ENCODE results near the gene PARP1.

GRCh38 chr1:226408285-226409184 lies 642 bp upstream of the PARP1 start:
- TF ChIP-seq CTCF (IDR thresholded peaks at IDR 0.05; ENCODE audit: low read depth, low read length, missing input control) (no peak), RAD21 (IDR thresholded peaks at IDR 0.05) (no peak), GABPA (IDR thresholded peaks at IDR 0.05 in 1 of 2, conservative IDR thresholded peaks at IDR 0.05 in 1 of 2) (no peak), TAF1 (conservative IDR thresholded peaks at IDR 0.05) (no peak), RXRA (IDR thresholded peaks at IDR 0.05) (peak in 1 of 2 donors; percentile 13), REST (IDR thresholded peaks at IDR 0.05) (no peak), EGR1 (IDR thresholded peaks at IDR 0.05; ENCODE audit: low read depth in 2 of 2) (no peak)

All from liver (tissue), 3 donors.